ENCODE measurements around the gene HOXA2.

HOXA2 gene

GRCh38 chr7:27102581-27103442 is at the start of gene HOXA2:
TSS of gene HOXA2 (minus strand) at chr7:27102683. CDS start at chr7:27102500, 183 bp downstream.
- DNase-seq: no peak

DNA sequence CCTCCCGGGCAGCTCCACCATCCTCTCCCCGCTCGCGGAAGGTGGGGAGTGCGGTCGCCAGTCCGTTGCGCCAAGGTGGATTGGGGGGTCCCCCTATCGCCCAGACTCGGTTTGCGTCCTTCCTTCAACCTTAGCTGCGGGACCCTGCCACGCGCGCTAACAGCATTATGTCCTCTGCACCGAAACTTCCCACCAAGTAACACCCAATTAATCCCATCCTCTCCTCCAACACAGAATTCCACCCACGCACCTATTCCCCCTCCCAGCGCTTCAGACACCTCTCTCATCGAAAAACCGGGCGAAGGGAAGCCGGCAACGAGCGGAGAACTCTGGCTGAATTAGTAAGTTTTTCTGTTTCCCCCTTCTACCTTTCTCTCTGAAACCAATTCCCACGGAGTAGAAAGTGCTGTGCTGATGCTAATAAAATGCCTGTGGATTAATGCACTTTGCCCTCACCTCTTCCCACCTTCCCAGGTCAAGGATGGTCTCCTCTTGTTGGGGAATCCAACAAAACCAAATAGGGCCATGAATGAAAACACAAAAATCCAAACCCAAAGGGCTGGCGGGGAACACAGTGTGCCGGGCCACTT is 49.0 kb upstream of the HOXA2 start:
- DNase-seq: no peak

- no peak for DNase-seq
Observed at GRCh38 chr7:27150568-27151340, 48.3 kb upstream of the HOXA2 start.

DNA sequence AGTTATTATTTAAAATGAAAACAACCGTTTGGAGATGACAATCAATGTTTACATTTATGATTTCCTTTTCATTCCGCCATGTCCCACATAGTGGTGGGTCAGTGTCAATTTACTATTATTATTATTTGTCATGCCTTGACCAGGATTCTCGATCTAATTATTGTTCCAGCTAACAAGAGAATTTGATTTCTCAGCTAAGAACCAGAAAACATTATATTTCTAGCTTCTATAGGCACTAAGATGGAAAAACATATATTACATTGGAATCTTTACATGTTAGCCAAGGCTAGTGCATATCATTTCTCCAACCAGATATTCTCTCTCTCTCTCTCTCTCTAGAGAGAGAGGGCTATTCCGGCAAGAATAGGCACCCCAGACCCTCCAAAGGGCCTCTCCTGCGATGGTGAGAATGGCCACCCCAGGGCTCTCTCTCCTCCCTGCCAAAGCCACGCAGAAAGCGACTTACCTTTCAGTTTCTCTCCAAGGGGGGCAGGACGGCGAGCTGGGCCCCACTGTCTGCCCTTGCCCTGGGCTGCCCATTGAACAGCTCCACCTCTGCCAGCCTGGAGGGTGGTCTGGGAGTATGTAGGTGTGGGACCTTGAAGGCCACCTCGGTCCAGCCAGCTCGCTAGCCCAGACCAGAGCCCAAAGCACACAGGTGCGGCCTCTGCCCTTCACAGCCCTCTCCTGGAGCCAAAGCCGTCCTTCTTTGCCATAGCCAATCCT is 47.5 kb upstream of the HOXA2 start:
- no peak for DNase-seq

GRCh38 chr7:27148756-27149641 is 46.5 kb upstream of the HOXA2 start:
- DNase-seq: no peak

- no peak for DNase-seq
Observed at GRCh38 chr7:27148031-27148755, 45.7 kb upstream of the HOXA2 start.

- no peak for DNase-seq
Observed at GRCh38 chr7:27147199-27148030, 44.9 kb upstream of the HOXA2 start, which contains the start of gene HOXA6. TSS of gene HOXA6 (minus strand) at chr7:27147774. CDS start at chr7:27147749, 25 bp downstream.

GRCh38 chr7:27146491-27147198 is 44.2 kb upstream of the HOXA2 start:
- no peak for DNase-seq

DNA sequence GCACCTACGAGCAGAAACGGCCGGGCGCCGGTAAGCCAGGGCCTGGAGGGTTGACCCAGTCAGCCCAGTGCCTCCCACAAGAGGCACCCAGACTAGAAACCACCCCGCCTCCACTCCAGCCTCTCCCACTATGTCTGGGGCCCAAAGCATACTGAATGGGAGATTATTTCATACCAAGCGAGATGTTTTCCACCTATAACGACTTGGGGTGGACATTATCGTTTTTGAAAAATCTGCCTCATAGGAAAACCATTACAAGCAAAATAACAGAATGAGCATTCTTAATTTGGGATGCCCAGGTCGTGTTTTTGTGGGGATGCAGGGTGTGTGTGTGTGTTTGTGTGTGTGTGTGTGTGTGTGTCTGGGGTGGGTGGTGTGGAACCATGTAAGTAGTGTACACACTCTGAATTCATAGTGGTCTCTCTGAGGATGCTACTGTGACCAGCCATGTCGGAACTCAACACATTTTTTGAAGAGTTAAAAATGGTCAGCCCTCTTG is 43.5 kb upstream of the HOXA2 start:
- DNase-seq: no peak

- DNase-seq: no peak
Observed at GRCh38 chr7:27145165-27145913, 42.9 kb upstream of the HOXA2 start.

DNA sequence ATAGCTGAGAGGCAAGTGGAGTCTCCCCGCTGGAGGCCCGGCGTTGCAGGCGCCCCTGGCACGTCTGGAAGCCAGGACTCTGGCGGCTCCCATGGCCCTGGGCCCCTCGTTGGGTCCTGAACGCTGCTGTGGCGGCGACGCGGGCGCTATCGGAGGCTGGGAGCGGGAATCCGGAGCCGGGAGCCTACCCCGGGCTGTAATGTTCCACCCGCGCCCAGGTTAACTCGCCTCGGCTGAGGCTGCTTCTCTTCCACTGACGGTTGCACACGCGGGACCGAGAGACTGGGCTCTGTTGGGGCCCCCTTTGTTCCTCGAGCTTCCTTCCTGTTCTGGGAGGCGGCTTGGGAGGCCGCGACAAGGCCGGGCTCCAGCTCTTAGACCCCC is 42.3 kb upstream of the HOXA2 start:
- no peak for DNase-seq

- DNase-seq: no peak
Observed at GRCh38 chr7:27143950-27144780, 41.7 kb upstream of the HOXA2 start.

DNA sequence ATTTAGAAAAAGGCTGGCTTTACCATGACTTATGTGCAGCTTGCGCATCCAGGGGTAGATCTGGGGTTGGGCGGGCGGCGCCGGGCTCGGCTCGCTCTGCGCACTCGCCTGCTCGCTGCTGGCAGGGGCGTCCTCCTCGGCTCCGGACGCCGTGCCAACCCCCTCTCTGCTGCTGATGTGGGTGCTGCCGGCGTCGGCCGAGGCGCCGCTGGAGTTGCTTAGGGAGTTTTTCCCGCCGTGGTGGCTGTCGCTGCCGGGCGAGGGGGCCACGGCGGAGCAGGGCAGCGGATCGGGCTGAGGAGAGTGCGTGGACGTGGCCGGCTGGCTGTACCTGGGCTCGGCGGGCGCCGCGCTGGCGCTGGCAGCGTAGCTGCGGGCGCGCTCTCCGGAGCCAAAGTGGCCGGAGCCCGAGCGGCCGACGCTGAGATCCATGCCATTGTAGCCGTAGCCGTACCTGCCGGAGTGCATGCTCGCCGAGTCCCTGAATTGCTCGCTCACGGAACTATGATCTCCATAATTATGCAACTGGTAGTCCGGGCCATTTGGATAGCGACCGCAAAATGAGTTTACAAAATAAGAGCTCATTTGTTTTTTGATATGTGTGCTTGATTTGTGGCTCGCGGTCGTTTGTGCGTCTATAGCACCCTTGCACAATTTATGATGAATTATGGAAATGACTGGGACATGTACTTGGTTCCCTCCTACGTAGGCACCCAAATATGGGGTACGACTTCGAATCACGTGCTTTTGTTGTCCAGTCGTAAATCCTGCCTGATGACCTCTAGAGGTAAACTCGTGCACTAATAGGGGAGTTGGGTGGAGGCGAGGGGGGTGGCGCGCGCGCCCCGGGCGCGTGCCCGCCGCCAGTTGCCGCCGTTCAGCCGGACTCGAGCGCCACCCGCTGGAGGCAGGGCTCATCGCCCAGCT is 40.8 kb upstream of the HOXA2 start, which contains the start of gene HOXA5:
HOXA5 (minus strand) TSS at position 659 of the 927 bp plus-strand sequence; CDS start at position 585, 74 bp downstream.
- no peak for DNase-seq

DNA sequence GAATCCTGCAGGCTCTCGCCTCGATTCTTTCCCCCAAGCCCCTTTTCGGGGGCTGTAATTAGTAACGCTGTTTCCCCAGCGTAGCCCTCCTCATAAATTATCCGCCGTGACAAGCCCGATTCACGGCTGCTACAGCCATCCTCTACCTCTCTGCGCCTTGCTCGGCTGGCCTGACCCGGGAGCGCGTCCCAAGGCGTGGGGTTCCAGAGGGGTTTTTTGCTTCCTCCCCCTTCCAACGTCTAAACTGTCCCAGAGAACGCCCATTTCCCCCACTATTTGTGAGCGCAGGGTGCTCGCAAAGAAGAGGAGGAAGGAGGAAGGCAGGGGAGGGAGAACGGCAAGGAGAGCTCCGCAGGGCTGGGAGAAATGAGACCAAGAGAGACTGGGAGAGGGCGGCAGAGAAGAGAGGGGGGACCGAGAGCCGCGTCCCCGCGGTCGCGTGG is 40.1 kb upstream of the HOXA2 start:
- no peak for DNase-seq

DNA sequence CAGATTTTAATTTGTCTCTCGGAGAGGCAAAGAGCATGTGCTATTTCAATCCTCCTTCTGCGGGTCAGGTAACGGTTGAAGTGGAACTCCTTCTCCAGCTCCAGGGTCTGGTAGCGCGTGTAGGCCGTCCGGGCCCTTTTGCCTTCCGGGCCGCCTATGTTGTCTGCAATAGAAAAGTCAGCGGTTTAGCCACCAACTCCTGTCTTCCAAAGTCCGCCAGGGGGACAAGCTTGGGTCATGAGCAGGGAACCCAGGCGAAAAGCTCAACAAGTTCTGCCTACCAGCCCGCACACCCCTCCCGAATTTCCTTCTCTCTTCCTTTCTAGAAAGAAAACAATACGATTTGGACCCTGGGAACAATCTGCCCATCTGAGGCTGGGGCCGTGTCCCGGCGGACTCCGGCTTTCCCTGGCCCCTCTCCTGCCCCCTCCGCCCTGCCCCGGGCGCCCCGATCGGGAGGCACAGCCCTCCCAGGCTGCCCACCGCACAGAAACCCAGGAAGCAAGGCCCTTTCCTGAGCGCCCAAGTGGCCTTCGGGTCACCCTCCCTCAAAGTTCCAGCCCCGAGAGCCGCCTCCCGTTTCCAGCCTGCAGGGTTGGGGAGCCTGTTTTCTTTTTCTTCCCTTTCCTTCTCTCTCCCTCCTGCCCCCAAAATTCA is 39.6 kb upstream of the HOXA2 start:
- DNase-seq: no peak

Measured in NCI-H2029 (cell line).